GM23338 (cell line): ENCODE results near the gene NCOA6. TPM values are rescaled to one million over a fixed set of nuclear protein-coding genes. Genes with fewer than 3 reads are reported as not detected.

Source experiments
- ATAC-seq: fragments of 200-7000 bp; cut with Tn5 transposase; 3 replicates; pipeline ENCODE4 v1.9.1; 2020
- DNase-seq: peaks from one replicate; pipeline ENCODE4 v3.0.0-alpha.2; 2015; ENCODE audit warnings: low spot score
- H2AFZ ChIP-seq: fragments of 200-600 bp; sonication (generic); 2 replicates; pipeline ENCODE4 v1.8.0; 2016; ENCODE audit warnings: antibody characterized with exemption, mild to moderate bottlenecking, moderate library complexity
- H3F3A ChIP-seq: fragments of 200-600 bp; sonication (generic); replicated peaks from 2 replicates; pipeline ENCODE4 v1.8.0; 2017; ENCODE audit warnings: antibody characterized with exemption, mixed run types, low read depth
- H3K27ac ChIP-seq: fragments of 200-600 bp; sonication (generic); 2 replicates; pipeline ENCODE4 v1.6.1; 2016; ENCODE audit warnings: low read depth
- H3K27me3 ChIP-seq: fragments of 200-600 bp; sonication (generic); 2 replicates; pipeline ENCODE4 v1.8.0; 2016; ENCODE audit warnings: mild to moderate bottlenecking, mixed run types, moderate library complexity; ENCODE audit not compliant: insufficient read depth
- H3K36me3 ChIP-seq: fragments of 200-600 bp; sonication (generic); 2 replicates; pipeline ENCODE4 v1.8.0; 2016; ENCODE audit warnings: mild to moderate bottlenecking; ENCODE audit not compliant: insufficient read depth
- H3K4me1 ChIP-seq: fragments of 200-600 bp; sonication (generic); 2 replicates; pipeline ENCODE4 v1.8.0; 2016; ENCODE audit warnings: mild to moderate bottlenecking, moderate library complexity; ENCODE audit not compliant: insufficient read depth
- H3K4me2 ChIP-seq: fragments of 200-600 bp; sonication (generic); 2 replicates; pipeline ENCODE4 v1.7.1; 2017; ENCODE audit warnings: mixed run types
- H3K4me3 ChIP-seq: fragments of 200-600 bp; sonication (generic); 2 replicates; pipeline ENCODE4 v1.6.1; 2016; ENCODE audit warnings: mixed run types
- H3K79me2 ChIP-seq: fragments of 200-600 bp; sonication (generic); replicated peaks from 2 replicates; pipeline ENCODE4 v1.8.0; 2017; ENCODE audit warnings: mild to moderate bottlenecking; ENCODE audit not compliant: insufficient read depth
- H3K9me2 ChIP-seq: fragments of 200-600 bp; sonication (generic); 2 replicates; pipeline ENCODE4 v1.8.0; 2017; ENCODE audit not compliant: insufficient read depth
- H4K20me1 ChIP-seq: fragments of 200-600 bp; sonication (generic); replicated peaks from 2 replicates; pipeline ENCODE4 v1.8.0; 2017; ENCODE audit warnings: mild to moderate bottlenecking; ENCODE audit not compliant: insufficient read depth
- H3K27ac Mint-ChIP-seq: 2 replicates; pipeline ENCODE4 v1.8.0; 2020; ENCODE audit warnings: inconsistent platforms, mild to moderate bottlenecking, moderate library complexity, mixed read lengths
- H3K27me3 Mint-ChIP-seq: 3 replicates; pipeline ENCODE4 v1.8.0; 2022; ENCODE audit warnings: low read depth, mild to moderate bottlenecking, moderate library complexity, mixed read lengths, inconsistent platforms; ENCODE audit not compliant: insufficient read depth, poor library complexity
- H3K36me3 Mint-ChIP-seq: 3 replicates; pipeline ENCODE4 v1.8.0; 2021; ENCODE audit warnings: low read depth, mild to moderate bottlenecking, inconsistent platforms, moderate library complexity, mixed read lengths
- H3K4me1 Mint-ChIP-seq: 3 replicates; pipeline ENCODE4 v1.8.0; 2020; ENCODE audit warnings: mild to moderate bottlenecking, inconsistent platforms, mixed read lengths
- H3K4me3 Mint-ChIP-seq: 3 replicates; pipeline ENCODE4 v1.8.0; 2021; ENCODE audit warnings: moderate library complexity, mild to moderate bottlenecking, inconsistent platforms, mixed read lengths
- H3K9me3 Mint-ChIP-seq: 3 replicates; pipeline ENCODE4 v1.8.0; 2020; ENCODE audit warnings: moderate library complexity, mild to moderate bottlenecking, inconsistent platforms, mixed read lengths
- CTCF ChIP-seq, 2 experiments: fragments of 200-600 bp in 1 of 2; sonication (generic) in 1 of 2; conservative IDR thresholded peaks; 2 replicates each; pipeline versions ENCODE4 v1.5.1 to v1.6.1; 2016 to 2017; ENCODE audit warnings: antibody characterized with exemption in 2 of 2, low read depth in 2 of 2, mild to moderate bottlenecking in 2 of 2, moderate library complexity in 1 of 2
- ETS1 ChIP-seq: IDR thresholded peaks from 2 replicates; pipeline ENCODE4 v1.6.1; 2016; ENCODE audit warnings: antibody characterized with exemption
- EZH2 ChIP-seq: fragments of 200-600 bp; sonication (generic); IDR thresholded peaks from one replicate; pipeline ENCODE4 v1.8.0; 2017; ENCODE audit warnings: antibody characterized with exemption, mild to moderate bottlenecking, low read depth; ENCODE audit not compliant: unreplicated experiment
- EZH2phosphoT487 ChIP-seq: fragments of 200-600 bp; sonication (generic); IDR thresholded peaks from one replicate; pipeline ENCODE4 v1.8.1; 2018; ENCODE audit warnings: antibody characterized with exemption; ENCODE audit not compliant: unreplicated experiment
- JUNB ChIP-seq: IDR thresholded peaks from one replicate; pipeline ENCODE4 v1.6.1; 2016; ENCODE audit warnings: antibody characterized with exemption; ENCODE audit not compliant: unreplicated experiment
- NANOG ChIP-seq: IDR thresholded peaks from 2 replicates; pipeline ENCODE4 v1.6.1; 2016; ENCODE audit warnings: antibody characterized with exemption, borderline replicate concordance
- POLR2AphosphoS5 ChIP-seq: IDR thresholded peaks from 2 replicates; pipeline ENCODE4 v1.6.1; 2016; ENCODE audit warnings: antibody characterized with exemption, low read depth
- ZNF114 ChIP-seq: fragments of 250-450 bp; sonication (Bioruptor Pico); IDR thresholded peaks from 2 replicates; pipeline ENCODE4 v1.5.0; 2020; ENCODE audit warnings: mild to moderate bottlenecking, moderate library complexity
- ZNF331 ChIP-seq: fragments of 250-450 bp; sonication (Bioruptor Pico); IDR thresholded peaks from 2 replicates; pipeline ENCODE4 v1.5.0; 2020; ENCODE audit warnings: low read depth, mild to moderate bottlenecking, moderate library complexity
- polyA plus RNA-seq: library from polyadenylated mRNA; unstranded; fragments of >200 nt; fragmentation: Nextera tagmentation; extraction: Ambion mirVana; gene quantifications from 2 replicates; pipeline ENCODE4 v1.2.1, GENCODE V29; 2016
- total RNA-seq: library from RNA; depleted of rRNA; stranded (reverse); fragments of >200 nt; shearing (Covaris generic); gene quantifications from 2 replicates; pipeline ENCODE4 v1.2.3, GENCODE V29; 2014

The NCOA6 gene
- total and polyA plus RNA-seq, 2 experiments from 2014 or later = 10.6 to 17.4 TPM

DNA sequence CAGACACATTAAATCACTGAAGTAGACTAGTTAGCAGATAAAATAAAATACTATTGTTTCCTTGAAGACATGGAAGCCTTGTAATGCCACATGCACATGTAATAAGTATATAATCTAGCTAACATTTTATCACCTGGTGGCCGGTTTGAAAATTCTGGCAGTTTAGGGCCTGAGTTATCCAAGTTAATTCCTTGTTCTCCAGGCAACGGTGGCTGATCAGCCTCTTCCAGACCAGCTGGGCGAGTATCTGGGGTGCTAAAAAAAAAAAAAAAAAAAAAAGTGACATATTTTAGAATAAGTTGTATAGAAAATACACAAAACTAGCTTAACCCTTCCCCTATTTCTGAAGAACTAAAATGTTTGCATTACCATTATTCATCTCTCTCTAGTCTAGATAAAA lies 78.8 kb downstream of the NCOA6 start:
- Mint-ChIP-seq H3K36me3 (no peaks in the 10 kb centered on the region; the same call in 2 of the 3 replicates), H3K4me1 (no peaks in the 10 kb centered on the region), H3K9me3 (no peaks in the 10 kb centered on the region), H3K27me3 (no peaks in the 10 kb centered on the region), H3K4me3 (no peak overlapping the region), H3K27ac (no peak overlapping the region)
- no peak overlapping the region for H3K27ac ChIP-seq
- TF ChIP-seq ZNF331 (CRISPR knock-in tag) = no peak
- no peak for TF ChIP-seq ZNF114 (CRISPR knock-in tag)
- no peak for TF ChIP-seq EZH2
- no peaks in the 10 kb centered on the region for H3K4me1 ChIP-seq
- no peaks in the 10 kb centered on the region for H3F3A ChIP-seq
- H2AFZ ChIP-seq = no peak overlapping the region
- no peak overlapping the region for H3K4me3 ChIP-seq
- no peak overlapping the region for H3K4me2 ChIP-seq
- no peaks in the 10 kb centered on the region for H3K9me2 ChIP-seq
- DNase-seq (no peak), ATAC-seq (no peak)
- H3K36me3 ChIP-seq = no peaks in the 10 kb centered on the region
- no peaks in the 10 kb centered on the region for H3K27me3 ChIP-seq
- no peaks in the 10 kb centered on the region for H4K20me1 ChIP-seq
- H3K79me2 ChIP-seq = no peaks in the 10 kb centered on the region

GRCh38 chr20:34744847-34745246 lies 80.6 kb downstream of the NCOA6 start:
- no peaks in the 10 kb centered on the region for H3K27me3 Mint-ChIP-seq
- no peaks in the 10 kb centered on the region for H3K27me3 ChIP-seq
- ATAC-seq (no peak), DNase-seq (no peak)
- H3K4me2 ChIP-seq = no peak overlapping the region
- no peak overlapping the region for H3K27ac Mint-ChIP-seq
- TF ChIP-seq JUNB (no peak), CTCF (conservative IDR thresholded peaks at IDR 0.05; ENCODE audit: low read depth in 2 of 2) (no peak), ZNF114 (CRISPR knock-in tag) (no peak), NANOG (no peak), ETS1 (no peak), EZH2phosphoT487 (no peak)
- H3K36me3 Mint-ChIP-seq = no peaks in the 10 kb centered on the region; the same call in 2 of the 3 replicates
- H3K27ac ChIP-seq = no peak overlapping the region
- H2AFZ ChIP-seq = no peak overlapping the region
- no peaks in the 10 kb centered on the region for H3K4me1 ChIP-seq
- no peaks in the 10 kb centered on the region for H3K4me1 Mint-ChIP-seq
- no peak overlapping the region for H3K4me3 ChIP-seq
- H3K79me2 ChIP-seq = no peaks in the 10 kb centered on the region
- no peaks in the 10 kb centered on the region for H4K20me1 ChIP-seq
- no peaks in the 10 kb centered on the region for H3K36me3 ChIP-seq
- no peak overlapping the region for H3K4me3 Mint-ChIP-seq
- H3K9me2 ChIP-seq = no peaks in the 10 kb centered on the region
- H3F3A ChIP-seq = no peaks in the 10 kb centered on the region
- H3K9me3 Mint-ChIP-seq = no peaks in the 10 kb centered on the region

DNA sequence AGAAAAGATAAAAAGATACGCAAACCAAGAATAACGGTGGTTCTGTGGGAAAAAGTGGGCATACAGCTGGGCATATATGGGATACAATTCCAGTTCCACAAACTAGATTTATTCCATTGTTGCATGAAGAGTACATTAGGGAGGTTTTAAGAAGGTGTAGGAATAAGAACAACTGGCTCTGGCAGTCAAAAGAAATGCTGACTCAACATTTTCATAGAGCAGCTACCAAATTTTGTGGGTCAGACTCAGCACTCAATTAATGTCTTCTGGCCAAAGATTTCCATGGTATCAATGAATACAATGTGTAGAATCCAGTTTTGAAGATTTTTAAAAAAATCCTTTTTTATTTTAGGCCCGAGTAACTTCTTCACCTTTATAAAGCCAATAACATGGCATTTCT lies 81.1 kb downstream of the NCOA6 start:
- Histone ChIP-seq H3K4me3 (no peak overlapping the region), H3K27me3 (no peaks in the 10 kb centered on the region), H3K9me2 (no peaks in the 10 kb centered on the region), H3K27ac (no peak overlapping the region), H3K4me1 (no peaks in the 10 kb centered on the region), H3K4me2 (no peak overlapping the region), H3K36me3 (no peaks in the 10 kb centered on the region), H4K20me1 (no peaks in the 10 kb centered on the region), H3F3A (no peaks in the 10 kb centered on the region), H3K79me2 (no peaks in the 10 kb centered on the region), H2AFZ (no peak overlapping the region)
- no peak for DNase-seq
- no peak overlapping the region for H3K27ac Mint-ChIP-seq
- no peaks in the 10 kb centered on the region for H3K9me3 Mint-ChIP-seq
- no peaks in the 10 kb centered on the region for H3K4me1 Mint-ChIP-seq
- H3K27me3 Mint-ChIP-seq = no peaks in the 10 kb centered on the region
- H3K36me3 Mint-ChIP-seq = no peaks in the 10 kb centered on the region; the same call in 2 of the 3 replicates
- H3K4me3 Mint-ChIP-seq = no peak overlapping the region
- no peak for ATAC-seq
- TF ChIP-seq CTCF (conservative IDR thresholded peaks at IDR 0.05; ENCODE audit: low read depth in 2 of 2) (no peak), NANOG (no peak), ZNF114 (CRISPR knock-in tag) (no peak), POLR2AphosphoS5 (no peak)
